Pancreas (tissue), 10 donors: ENCODE results near the gene IL23R. TPM values are rescaled to one million over a fixed set of nuclear protein-coding genes. Genes with fewer than 3 reads are reported as not detected.

Experiments
- ATAC-seq, 4 donors: fragments of 200-7000 bp; cut with Tn5 transposase; one replicate each; pipeline versions ENCODE4 v1.8.0 to v1.9.1; 2020; ENCODE audit warnings: mild to moderate bottlenecking in 4 of 4, moderate library complexity in 4 of 4
- DNase-seq, 6 donors: peaks; one replicate each; pipeline ENCODE4 v3.0.0-alpha.2; 2020
- FAIRE-seq: peaks from 2 replicates; lab custom pipeline; 2012; peaks lifted over from hg19 to GRCh38; lab: Jason Lieb, UNC
- H3K27ac ChIP-seq, 4 donors: fragments of 200-600 bp; sonication (generic); 1 replicate in 3 of 4; 2 replicates in 1 of 4; pipeline versions ENCODE4 v1.5.0 to v1.8.0; 2020
- H3K27me3 ChIP-seq, 4 donors: fragments of 200-600 bp; one replicate each; pipeline ENCODE4 v1.8.0; 2021
- H3K36me3 ChIP-seq, 3 donors: fragments of 200-600 bp; sonication (generic) in 1 of 3; one replicate each; pipeline versions ENCODE4 v1.5.0 to v1.8.0; 2020 to 2021
- H3K4me1 ChIP-seq, 3 donors: fragments of 200-600 bp; one replicate each; pipeline ENCODE4 v1.8.0; 2021
- H3K4me3 ChIP-seq, 4 donors: fragments of 200-600 bp; sonication (generic) in 2 of 4; one replicate each; pipeline versions ENCODE4 v1.5.0 to v1.8.0; 2020 to 2021
- H3K9me3 ChIP-seq, 4 donors: fragments of 200-600 bp; one replicate each; pipeline ENCODE4 v1.8.0; 2021
- WGBS, 2 donors: extraction: QIAGEN DNeasy Blood & Tissue Kit; methylation state at CpG; one replicate each; pipeline ENCODE4 v1.1.7; 2013; 5-methylcytosine and 5-hydroxymethylcytosine counted together
- intact Hi-C, 3 donors: fragments of 100-400 bp; cut with DNase I; formaldehyde crosslinking; loops; one replicate each; pipeline versions ENCODE4 v1.11.1 to v1.14.2; 2022
- polyA plus RNA-seq, 2 donors: library from polyadenylated mRNA; stranded (reverse); fragments of 200-250 nt; gene quantifications; one replicate each; pipeline ENCODE4 v1.2.3, GENCODE V29; 2013
- total RNA-seq, 6 donors: library from RNA; stranded (reverse); fragmentation: NEBNext Ultra II Directional in 4 of 6; extraction: Animal tissue kit (Norgen Biotek cat#: 25700) in 4 of 6; gene quantifications; one replicate each; pipeline versions ENCODE4 v1.2.1 to v1.2.4, GENCODE V29; 2021 to 2023
- TF ChIP-seq, protein P1 (sequence below), 4 donors: fragments of 200-600 bp; sonication (generic) in 3 of 4; IDR thresholded peaks; one replicate each; pipeline versions ENCODE4 v1.5.0 to v1.8.0; 2021; ENCODE audit warnings: antibody characterized with exemption in 4 of 4
- donor health status: healthy with polysubstance abuse.
- donor health status: DM: no; HTN: no; CAD: no; lungs with moderate emphysema.
- donor health status: DM: no; HTN: no; CAD: no.
- donor health status: control.
- donor health status: control.
- donor health status: Bipolar disorder and iron deficiency.
- donor health status: DM: yes; HTN: yes; CAD: no.
- donor health status: DM: no; HTN: no; CAD: no.
- donor health status: DM: no; HTN: no; CAD: no.
- donor health status: DM: yes; HTN: yes; CAD: no.

Gene IL23R
- total and polyA plus RNA-seq, 8 donors = 0.05 to 0.22 (median 0.12) TPM; not detected in 3

- intact Hi-C loops = no loop called here
- H3K27me3 ChIP-seq = no peaks in the 10 kb centered on the region
- no peak for DNase-seq
- TF ChIP-seq, protein P1, sequence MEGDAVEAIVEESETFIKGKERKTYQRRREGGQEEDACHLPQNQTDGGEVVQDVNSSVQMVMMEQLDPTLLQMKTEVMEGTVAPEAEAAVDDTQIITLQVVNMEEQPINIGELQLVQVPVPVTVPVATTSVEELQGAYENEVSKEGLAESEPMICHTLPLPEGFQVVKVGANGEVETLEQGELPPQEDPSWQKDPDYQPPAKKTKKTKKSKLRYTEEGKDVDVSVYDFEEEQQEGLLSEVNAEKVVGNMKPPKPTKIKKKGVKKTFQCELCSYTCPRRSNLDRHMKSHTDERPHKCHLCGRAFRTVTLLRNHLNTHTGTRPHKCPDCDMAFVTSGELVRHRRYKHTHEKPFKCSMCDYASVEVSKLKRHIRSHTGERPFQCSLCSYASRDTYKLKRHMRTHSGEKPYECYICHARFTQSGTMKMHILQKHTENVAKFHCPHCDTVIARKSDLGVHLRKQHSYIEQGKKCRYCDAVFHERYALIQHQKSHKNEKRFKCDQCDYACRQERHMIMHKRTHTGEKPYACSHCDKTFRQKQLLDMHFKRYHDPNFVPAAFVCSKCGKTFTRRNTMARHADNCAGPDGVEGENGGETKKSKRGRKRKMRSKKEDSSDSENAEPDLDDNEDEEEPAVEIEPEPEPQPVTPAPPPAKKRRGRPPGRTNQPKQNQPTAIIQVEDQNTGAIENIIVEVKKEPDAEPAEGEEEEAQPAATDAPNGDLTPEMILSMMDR (IDR thresholded peaks at IDR 0.05) = no peak
- H3K9me3 ChIP-seq = no peaks in the 10 kb centered on the region
- H3K4me1 ChIP-seq = no peaks in the 10 kb centered on the region
- no peak for ATAC-seq
- 93% methylated on average over 7 of the region's 7 CpGs for WGBS, 2 donors
- no peak for FAIRE-seq
- H3K36me3 ChIP-seq = no peaks in the 10 kb centered on the region
- no peak overlapping the region for H3K27ac ChIP-seq
- H3K4me3 ChIP-seq = no peak overlapping the region
These were observed 140.3 kb downstream of the IL23R start for GRCh38 chr1:67306547-67306946.

DNA sequence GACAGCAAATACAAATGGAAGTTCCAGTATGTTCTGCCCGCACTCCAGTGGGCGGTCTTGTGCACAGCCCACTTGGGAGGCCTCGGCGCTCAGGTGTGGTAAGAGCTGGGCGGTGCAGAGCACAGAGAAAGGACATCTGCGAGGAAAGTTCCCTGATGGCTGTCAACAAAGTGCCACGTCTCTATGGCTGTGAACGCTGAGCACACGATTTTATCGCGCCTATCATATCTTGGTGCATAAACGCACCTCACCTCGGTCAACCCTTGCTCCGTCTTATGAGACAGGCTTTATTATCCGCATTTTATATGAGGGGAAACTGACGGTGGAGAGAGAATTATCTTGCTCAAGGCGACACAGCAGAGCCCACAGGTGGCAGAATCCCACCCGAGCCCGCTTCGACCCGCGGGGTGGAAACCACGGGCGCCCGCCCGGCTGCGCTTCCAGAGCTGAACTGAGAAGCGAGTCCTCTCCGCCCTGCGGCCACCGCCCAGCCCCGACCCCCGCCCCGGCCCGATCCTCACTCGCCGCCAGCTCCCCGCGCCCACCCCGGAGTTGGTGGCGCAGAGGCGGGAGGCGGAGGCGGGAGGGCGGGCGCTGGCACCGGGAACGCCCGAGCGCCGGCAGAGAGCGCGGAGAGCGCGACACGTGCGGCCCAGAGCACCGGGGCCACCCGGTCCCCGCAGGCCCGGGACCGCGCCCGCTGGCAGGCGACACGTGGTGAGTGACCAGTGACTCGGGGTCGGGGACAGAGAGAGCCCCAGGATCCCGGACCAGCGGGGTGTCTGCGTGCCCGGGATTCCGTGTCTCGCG lies 141.2 kb downstream of the IL23R start, which contains the start of gene IL12RB2:
IL12RB2 (plus strand) TSS at position 623 of the 810 bp plus-strand sequence. CDS start 12,496 bp downstream, outside the sequence.
- intact Hi-C loops = no loop called here
- Histone ChIP-seq H3K27me3 (no peaks in the 10 kb centered on the region), H3K4me3 (peak within 1 kb of the TSS; percentile 35 to 65 (median 46)), H3K9me3 (no peaks in the 10 kb centered on the region), H3K27ac (peak within 1 kb of the TSS in 1 of 4 donors; percentile 26), H3K4me1 (no peaks in the 10 kb centered on the region), H3K36me3 (no peaks in the 10 kb centered on the region)
- peak; percentile 23 to 75 (median 45) for DNase-seq
- no peak for FAIRE-seq
- ATAC-seq = peak; percentile 90 to 92 (median 92)
- 2% methylated on average over 68 to 75 of the region's 75 CpGs for WGBS, 2 donors
- TF ChIP-seq, protein P1 (IDR thresholded peaks at IDR 0.05) = no peak

DNA sequence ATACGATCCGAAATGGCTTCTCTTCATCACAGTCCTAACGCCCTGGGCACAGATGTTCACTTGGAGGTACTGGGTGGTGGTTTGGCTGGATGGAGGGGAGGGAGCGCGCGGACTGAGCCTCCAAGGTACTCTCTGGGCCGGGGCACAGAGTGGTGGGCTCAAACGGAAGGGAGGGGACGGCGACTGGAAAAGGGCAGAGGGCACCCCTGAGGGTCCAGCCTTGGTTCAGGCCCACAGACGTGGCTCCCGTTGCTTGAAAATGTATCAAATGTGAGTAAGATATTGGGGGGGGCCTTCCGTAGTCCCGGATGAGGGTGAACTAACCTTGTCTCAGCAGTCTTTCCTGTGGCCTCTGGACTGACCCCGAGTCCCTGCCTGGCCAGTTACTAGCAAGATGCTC lies 141.9 kb downstream of the IL23R start:
- intact Hi-C loops = no loop called here
- ATAC-seq (peak; percentile 17 to 35 (median 26)), DNase-seq (no peak), FAIRE-seq (no peak)
- whole genome bisulfite sequencing, 2 donors = 34 to 50% methylated on average over 15 of the region's 15 CpGs
- H3K4me1 ChIP-seq = no peaks in the 10 kb centered on the region
- no peaks in the 10 kb centered on the region for H3K27me3 ChIP-seq
- peak overlapping the region; percentile 35 to 65 (median 46) for H3K4me3 ChIP-seq
- no peaks in the 10 kb centered on the region for H3K36me3 ChIP-seq
- no peaks in the 10 kb centered on the region for H3K9me3 ChIP-seq
- TF ChIP-seq, protein P1 (IDR thresholded peaks at IDR 0.05) = no peak
- H3K27ac ChIP-seq = no peak overlapping the region

Other genes with a start within 250 kb of the IL23R start
- gene DNAI4, start 241.6 kb upstream of the IL23R start, total RNA-seq = 1 to 10 TPM; 3.5 to 6.7 (median 5.3) TPM
- 1 to 10 TPM; 1.5 to 2.3 TPM for gene DNAI4, start 241.6 kb upstream of the IL23R start, polyA plus RNA-seq
- 10 to 100 TPM in 3 of 6 donors, 1 to 10 TPM in 3; 8.0 to 17.5 (median 10.2) TPM for gene MIER1, start 241.5 kb upstream of the IL23R start, total RNA-seq
- gene MIER1, start 241.5 kb upstream of the IL23R start, polyA plus RNA-seq = 1 to 10 TPM; 5.2 to 9.5 TPM
- 1 to 10 TPM; 3.3 to 7.7 (median 5.1) TPM for gene SLC35D1, start 112.3 kb upstream of the IL23R start, total RNA-seq
- 1 to 10 TPM; 1.9 to 3.5 TPM for gene SLC35D1, start 112.3 kb upstream of the IL23R start, polyA plus RNA-seq
- not detected for gene C1orf141, start 31.5 kb upstream of the IL23R start, total RNA-seq
- under 1 TPM in 1 of 2 donors, not detected in 1; 0.14 TPM for gene C1orf141, start 31.5 kb upstream of the IL23R start, polyA plus RNA-seq
- gene IL12RB2, start 141.4 kb downstream of the IL23R start, total RNA-seq = 1 to 10 TPM; 2.1 to 5.0 (median 3.5) TPM
- under 1 TPM; 0.65 to 0.92 TPM for gene IL12RB2, start 141.4 kb downstream of the IL23R start, polyA plus RNA-seq